KMS-11 (cell line): Measurements from ENCODE around the gene CD83.

Experiments used
- H2AFZ ChIP-seq: fragments of 200-600 bp; sonication (generic); 2 replicates; pipeline ENCODE4 v1.6.1; 2016; ENCODE audit warnings: antibody characterized with exemption, mixed run types, low read depth
- H3K27ac ChIP-seq: fragments of 200-600 bp; sonication (generic); 2 replicates; pipeline ENCODE4 v1.6.1; 2016; ENCODE audit warnings: mild to moderate bottlenecking, mixed run types
- H3K27me3 ChIP-seq: fragments of 200-600 bp; sonication (generic); 2 replicates; pipeline ENCODE4 v1.6.1; 2017; ENCODE audit warnings: mild to moderate bottlenecking, low read depth, mixed run types, moderate library complexity; ENCODE audit not compliant: insufficient read depth
- H3K36me3 ChIP-seq: fragments of 200-600 bp; sonication (generic); 2 replicates; pipeline ENCODE4 v1.6.1; 2017; ENCODE audit warnings: mild to moderate bottlenecking, mixed run types; ENCODE audit not compliant: insufficient read depth
- H3K4me1 ChIP-seq: fragments of 200-600 bp; sonication (generic); 2 replicates; pipeline ENCODE4 v1.6.1; 2016; ENCODE audit warnings: mild to moderate bottlenecking, low read depth, mixed run types; ENCODE audit not compliant: poor library complexity, severe bottlenecking
- H3K4me2 ChIP-seq: fragments of 200-600 bp; sonication (generic); 2 replicates; pipeline ENCODE4 v1.7.0; 2016; ENCODE audit warnings: mild to moderate bottlenecking, mixed run types
- H3K4me3 ChIP-seq: fragments of 200-600 bp; sonication (generic); IDR thresholded peaks from 2 replicates; pipeline ENCODE4 v1.6.1; 2017; ENCODE audit warnings: low read depth, low read length, mixed read lengths; ENCODE audit not compliant: insufficient read depth
- H3K79me2 ChIP-seq: fragments of 200-600 bp; sonication (generic); 2 replicates; pipeline ENCODE4 v1.6.1; 2016; ENCODE audit warnings: low read depth, mixed run types; ENCODE audit not compliant: insufficient read depth
- H3K9ac ChIP-seq: fragments of 200-600 bp; sonication (generic); 2 replicates; pipeline ENCODE4 v1.6.1; 2016; ENCODE audit warnings: mild to moderate bottlenecking, mixed run types
- H4K20me1 ChIP-seq: fragments of 200-600 bp; sonication (generic); 2 replicates; pipeline ENCODE4 v1.6.1; 2016; ENCODE audit warnings: mild to moderate bottlenecking, mixed run types; ENCODE audit not compliant: insufficient read depth
- CTCF ChIP-seq: fragments of 200-600 bp; sonication (generic); conservative IDR thresholded peaks from 2 replicates; pipeline ENCODE4 v1.6.1; 2017; ENCODE audit warnings: low read depth, mild to moderate bottlenecking, antibody characterized with exemption, low read length, moderate library complexity, mixed read lengths

The CD83 gene

DNA sequence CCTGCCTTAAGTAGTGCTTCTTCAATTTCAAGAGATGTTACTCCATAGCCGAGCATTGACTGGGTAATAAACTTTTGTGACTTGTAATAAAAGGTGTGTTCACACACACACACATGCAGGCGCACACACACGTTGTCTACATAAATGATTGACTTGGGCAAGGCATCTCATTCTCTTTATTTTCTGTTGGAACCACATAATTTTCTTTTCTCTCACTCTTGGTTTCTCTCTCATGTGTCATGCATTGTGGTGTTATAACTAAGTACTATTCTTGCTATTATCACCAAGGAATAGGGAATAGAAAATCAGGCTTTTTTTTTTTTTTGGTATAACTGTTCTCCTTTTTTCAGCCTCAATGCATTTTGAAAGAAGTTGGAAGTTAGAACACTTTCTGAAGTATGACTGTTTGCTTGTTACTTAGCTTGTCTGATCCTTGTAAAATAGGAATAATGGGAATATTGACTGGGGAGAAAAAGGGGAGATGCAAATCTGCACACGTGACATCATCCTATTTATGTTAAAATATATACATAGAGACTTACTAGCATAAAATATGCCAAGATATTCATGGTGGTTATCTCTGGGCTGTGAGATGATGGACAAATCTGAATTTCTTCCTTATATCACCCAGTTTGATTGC is 26.1 kb upstream of the CD83 start:
- Histone ChIP-seq H3K36me3 (no peaks in the 10 kb centered on the region), H3K4me2 (no peak overlapping the region), H3K4me3 (no peak overlapping the region), H3K79me2 (no peaks in the 10 kb centered on the region), H2AFZ (no peak overlapping the region), H4K20me1 (no peaks in the 10 kb centered on the region), H3K27ac (no peak overlapping the region), H3K4me1 (no peaks in the 10 kb centered on the region), H3K9ac (no peak overlapping the region), H3K27me3 (no peaks in the 10 kb centered on the region)
- TF ChIP-seq CTCF, result no peak

GRCh38 chr6:14092316-14092715 is 25.3 kb upstream of the CD83 start:
- H3K9ac ChIP-seq, result no peak overlapping the region
- H4K20me1 ChIP-seq, result no peaks in the 10 kb centered on the region
- no peak overlapping the region for H3K4me2 ChIP-seq
- no peaks in the 10 kb centered on the region for H3K27me3 ChIP-seq
- no peak overlapping the region for H3K27ac ChIP-seq
- no peaks in the 10 kb centered on the region for H3K36me3 ChIP-seq
- no peak for TF ChIP-seq CTCF
- H3K4me1 ChIP-seq, result no peaks in the 10 kb centered on the region
- H3K4me3 ChIP-seq, result no peak overlapping the region
- no peaks in the 10 kb centered on the region for H3K79me2 ChIP-seq
- H2AFZ ChIP-seq, result no peak overlapping the region

DNA sequence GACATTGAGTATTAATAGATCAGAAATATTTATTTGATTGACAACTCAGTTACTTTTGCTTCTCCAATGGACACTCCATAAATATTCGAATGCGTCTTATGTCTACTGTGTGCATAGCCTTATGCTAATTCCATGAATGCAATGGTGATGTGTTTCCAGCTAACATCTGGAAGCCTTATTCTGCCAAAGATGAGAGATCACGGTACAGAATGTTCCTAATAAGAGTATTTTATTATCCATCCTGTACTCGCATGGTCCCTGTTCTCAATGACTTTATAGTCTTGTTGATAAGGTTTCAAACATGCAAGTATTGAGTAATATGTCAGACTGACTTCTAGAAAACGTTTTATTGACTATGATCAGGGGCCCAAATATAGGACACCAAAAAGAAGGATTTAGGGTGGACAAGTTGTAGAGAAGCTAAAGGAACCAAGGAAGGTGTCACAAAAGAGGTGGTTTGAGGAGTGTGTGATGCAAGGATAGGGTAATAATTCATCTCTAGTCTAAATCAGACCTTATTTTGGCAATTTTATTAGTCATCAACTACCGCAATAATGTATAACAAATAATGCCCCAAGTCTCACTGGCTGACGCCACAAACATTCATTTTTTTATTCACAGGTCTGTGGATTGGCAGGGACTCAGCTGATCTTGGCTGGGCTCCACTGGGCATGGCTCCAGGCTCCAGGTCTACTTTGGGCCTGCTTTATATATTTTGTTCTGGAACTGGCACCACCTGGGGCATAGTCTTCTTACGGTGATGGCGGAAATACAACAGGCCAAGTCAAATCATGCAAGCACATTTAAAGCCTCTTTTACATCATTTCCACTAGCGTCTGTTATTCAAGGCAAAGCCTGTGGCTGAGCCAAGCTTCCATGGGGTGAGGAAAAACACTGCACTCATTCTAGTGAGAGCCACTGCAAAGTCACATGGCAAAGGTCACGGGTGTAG is 24.5 kb upstream of the CD83 start:
- no peaks in the 10 kb centered on the region for H3K36me3 ChIP-seq
- no peak overlapping the region for H3K4me3 ChIP-seq
- no peak for TF ChIP-seq CTCF
- no peaks in the 10 kb centered on the region for H4K20me1 ChIP-seq
- H3K4me1 ChIP-seq, result no peaks in the 10 kb centered on the region
- H3K27me3 ChIP-seq, result no peaks in the 10 kb centered on the region
- H3K27ac ChIP-seq, result no peak overlapping the region
- no peak overlapping the region for H3K9ac ChIP-seq
- H2AFZ ChIP-seq, result no peak overlapping the region
- no peaks in the 10 kb centered on the region for H3K79me2 ChIP-seq
- no peak overlapping the region for H3K4me2 ChIP-seq

- no peak for TF ChIP-seq CTCF
- Histone ChIP-seq H3K9ac (no peak overlapping the region), H4K20me1 (no peaks in the 10 kb centered on the region), H3K4me2 (no peak overlapping the region), H2AFZ (no peak overlapping the region), H3K4me3 (no peak overlapping the region), H3K36me3 (no peaks in the 10 kb centered on the region), H3K27ac (no peak overlapping the region), H3K4me1 (no peaks in the 10 kb centered on the region), H3K79me2 (no peaks in the 10 kb centered on the region), H3K27me3 (no peaks in the 10 kb centered on the region)
Observed at GRCh38 chr6:14094721-14095120, 22.9 kb upstream of the CD83 start.
